Tibial nerve (tissue), 3 donors: ENCODE measurements around the gene ONECUT1.

ENCODE experiments used
- CTCF ChIP-seq, 5 experiments: fragments of 200-600 bp in 3 of 5; fragments of 450-650 bp in 2 of 5; sonication (generic) in 3 of 5; IDR thresholded peaks; one replicate each; pipeline ENCODE4 v1.5.1; 2016 to 2019; ENCODE audit warnings: antibody characterized with exemption in 5 of 5, mild to moderate bottlenecking in 3 of 5, moderate library complexity in 2 of 5
- POLR2A ChIP-seq, 2 donors: fragments of 450-650 bp; IDR thresholded peaks; one replicate each; pipeline ENCODE4 v1.6.1; 2017; ENCODE audit warnings: antibody characterized with exemption in 2 of 2, mild to moderate bottlenecking in 2 of 2, moderate library complexity in 2 of 2

GRCh38 chr15:52738311-52738710 lies 51.8 kb downstream of the ONECUT1 start:
- TF ChIP-seq CTCF (IDR thresholded peaks at IDR 0.05) = no peak
- no peak for TF ChIP-seq POLR2A (IDR thresholded peaks at IDR 0.05)
